LNCAP (cell line): ENCODE results near the gene FUT4.
A peak's percentile ranks its signal among the peaks of the same experiment; 100 is the strongest.

Experiments used
- CTCF ChIP-seq: fragments of 450-650 bp; IDR thresholded peaks from 2 replicates; pipeline ENCODE4 v1.5.1; 2017; ENCODE audit warnings: mild to moderate bottlenecking

FUT4 gene

GRCh38 chr11:94588366-94588942 lies 44.7 kb downstream of the FUT4 start:
- no peak for TF ChIP-seq CTCF

- TF ChIP-seq CTCF: no peak
Observed at GRCh38 chr11:94590352-94591041, 46.8 kb downstream of the FUT4 start.

- no peak for TF ChIP-seq CTCF
Observed at GRCh38 chr11:94593030-94593429, 49.3 kb downstream of the FUT4 start.

GRCh38 chr11:94595076-94595475 lies 51.4 kb downstream of the FUT4 start:
- TF ChIP-seq CTCF: no peak

DNA sequence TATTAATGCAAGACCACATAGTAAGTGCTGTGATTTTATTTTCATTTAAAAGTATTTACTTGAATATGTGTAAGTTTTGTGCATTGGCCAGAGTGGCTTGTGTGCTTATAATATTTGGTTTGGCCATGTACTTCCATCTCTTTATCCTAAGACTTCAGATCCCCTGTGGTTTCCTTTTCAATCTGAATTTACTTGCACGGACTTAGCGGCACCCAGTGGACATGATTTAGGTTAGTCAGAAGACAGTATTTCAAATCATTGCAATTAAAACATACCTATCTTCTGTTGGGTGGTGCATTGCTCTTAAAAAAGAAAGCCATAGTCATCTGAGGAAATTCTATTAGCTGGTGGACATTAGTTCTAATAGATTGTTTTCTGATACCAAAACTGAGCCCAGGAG lies 54.2 kb downstream of the FUT4 start:
- peak; percentile 69 for TF ChIP-seq CTCF
